ENCODE measurements around the gene MT1F.

The MT1F gene

GRCh38 chr16:56700195-56700594 is 42.4 kb downstream of the MT1F start:
- no peak for DNase-seq (ENCODE audit: low spot score)

- DNase-seq (ENCODE audit: low spot score) = no peak
These were observed 42.9 kb downstream of the MT1F start for GRCh38 chr16:56700631-56701030.

GRCh38 chr16:56701534-56701933 is 43.8 kb downstream of the MT1F start:
- DNase-seq (ENCODE audit: low spot score) = no peak

- DNase-seq (ENCODE audit: low spot score) = no peak
These were observed 45.1 kb downstream of the MT1F start for GRCh38 chr16:56702836-56703235.
